HepG2 (cell line): Measurements from ENCODE around the gene LRP1B. TPM values are rescaled to one million over a fixed set of nuclear protein-coding genes. Genes with fewer than 3 reads are reported as not detected.

Experiments used
- ATAC-seq: fragments of 200-7000 bp; cut with Tn5 transposase; 3 replicates; pipeline ENCODE4 v1.9.1; 2020; ENCODE audit warnings: mild to moderate bottlenecking, moderate library complexity
- BruUV-seq: library from RNA; stranded (reverse); fragments of 400-500 nt; replicated peaks from 2 replicates; lab custom pipeline; 2021; lab: Mats Ljungman, UMichigan
- CTCF ChIA-PET: fragments of 300-600 bp; formaldehyde crosslinking; extraction: SDS; loops from one replicate; lab custom pipeline; 2021; ENCODE audit warnings: low total read pairs, inconsistent platforms, low intra/inter-chr PET ratio; lab: Yijun Ruan, JAX
- POLR2A ChIA-PET: fragments of 350-600 bp; sonication (Branson Sonifier 250); formaldehyde crosslinking; loops from one replicate; lab custom pipeline; 2020; ENCODE audit warnings: antibody characterized with exemption, inconsistent platforms; lab: Yijun Ruan, JAX
- DNase-seq: peaks from one replicate; pipeline ENCODE4 v3.0.0-alpha.2; 2015; ENCODE audit warnings: low spot score
- FAIRE-seq: peaks from 3 replicates; lab custom pipeline; 2011; peaks lifted over from hg19 to GRCh38; lab: Jason Lieb, UNC
- H2AFZ ChIP-seq: one replicate; pipeline ENCODE4 v1.6.1; 2011; ENCODE audit warnings: low read length, inconsistent platforms
- H3K27ac ChIP-seq: fragments of 300-600 bp; 3 replicates; pipeline ENCODE4 v1.8.0; 2011; ENCODE audit warnings: mixed run types, mild to moderate bottlenecking, mixed read lengths, low read length, inconsistent platforms; ENCODE audit not compliant: insufficient read depth; ENCODE audit errors: extremely low read length
- H3K27me3 ChIP-seq, 2 experiments: fragments of 200-600 bp in 1 of 2; 2 replicates in 1 of 2; 3 replicates in 1 of 2; pipeline versions ENCODE4 v1.6.0 to v1.8.0; 2011; ENCODE audit warnings: low read length in 2 of 2, mild to moderate bottlenecking in 2 of 2, moderate library complexity in 2 of 2, inconsistent platforms in 1 of 2; ENCODE audit not compliant: insufficient read depth in 2 of 2, control insufficient read depth in 1 of 2
- H3K36me3 ChIP-seq, 2 experiments: fragments of 200-600 bp in 1 of 2; replicated peaks in 1 of 2; 2 replicates in 1 of 2; 3 replicates in 1 of 2; pipeline versions ENCODE4 v1.5.1 to v1.8.0; 2011; ENCODE audit warnings: low read length in 2 of 2, inconsistent platforms in 1 of 2; ENCODE audit not compliant: insufficient read depth in 2 of 2, control insufficient read depth in 1 of 2
- H3K4me1 ChIP-seq: 2 replicates; pipeline ENCODE4 v1.5.1; 2012; ENCODE audit warnings: low read length, inconsistent platforms; ENCODE audit not compliant: insufficient read depth
- H3K4me2 ChIP-seq: 2 replicates; pipeline ENCODE4 v1.6.0; 2011; ENCODE audit warnings: low read depth, low read length, inconsistent platforms
- H3K4me3 ChIP-seq, 3 experiments: fragments of 200-600 bp in 1 of 3; sonication (generic), shearing (Covaris generic) in 1 of 3; replicated peaks in 1 of 3; 2 replicates each; pipeline ENCODE4 v1.5.1; 2011 to 2016; ENCODE audit warnings: low read length in 3 of 3, inconsistent platforms in 2 of 3, low read depth in 2 of 3, mild to moderate bottlenecking in 2 of 3, control low read depth in 1 of 3, mixed read lengths in 1 of 3; ENCODE audit not compliant: insufficient read depth in 1 of 3
- H3K79me2 ChIP-seq: one replicate; pipeline ENCODE4 v1.6.1; 2011; ENCODE audit warnings: low read length, inconsistent platforms; ENCODE audit not compliant: insufficient read depth
- H3K9ac ChIP-seq: 2 replicates; pipeline ENCODE4 v1.6.0; 2011; ENCODE audit warnings: mild to moderate bottlenecking, low read depth, low read length, inconsistent platforms; ENCODE audit not compliant: insufficient read depth
- H3K9me3 ChIP-seq: 2 replicates; pipeline ENCODE4 v1.5.1; 2012; ENCODE audit warnings: mild to moderate bottlenecking, low read length
- H4K20me1 ChIP-seq: 2 replicates; pipeline ENCODE4 v1.6.0; 2011; ENCODE audit warnings: inconsistent platforms, mild to moderate bottlenecking, low read length, moderate library complexity; ENCODE audit not compliant: insufficient read depth
- HOXA3 ChIP-seq: sonication (generic); formaldehyde crosslinking; IDR thresholded peaks from 2 replicates; pipeline ENCODE4 v1.5.0; 2020; ENCODE audit warnings: missing genetic modification reagents
- WGBS: methylation state at CpG from one replicate; pipeline ENCODE4 v1.1.6; 2017; ENCODE audit warnings: low lambda C conversion rate; 5-methylcytosine and 5-hydroxymethylcytosine counted together
- in situ Hi-C: cut with HindIII; loops from 2 replicates; pipeline ENCODE4 v1.10.0; 2017; ENCODE audit warnings: low pct_unique_long_range_greater_than_20kb; ENCODE audit not compliant: extremely low pct_ligation_motif_present
- intact Hi-C: fragments of 100-400 bp; cut with micrococcal nuclease; formaldehyde crosslinking; loops from one replicate; pipeline ENCODE4 v1.10.0; 2022; ENCODE audit not compliant: unreplicated experiment
- polyA plus RNA-seq, 8 experiments: library from polyadenylated mRNA; depleted of rRNA in 3 of 8; stranded (reverse) in 7 of 8; unstranded in 1 of 8; fragments of >200 nt; fragmentation: Illumina TruSeq in 4 of 8; extraction: Trizol in 4 of 8; gene quantifications; 2 replicates each; pipeline versions ENCODE4 v1.2.1 to v1.2.3, GENCODE V29; 2011 to 2016; ENCODE audit warnings: low read depth in 4 of 8, missing spikeins in 1 of 8, mixed read lengths in 1 of 8; ENCODE audit not compliant: insufficient read depth in 1 of 8
- total RNA-seq, 5 experiments: library from RNA; depleted of rRNA; stranded (reverse); fragments of >200 nt; fragmentation: Illumina TruSeq; extraction: Trizol; gene quantifications; 2 replicates each; pipeline ENCODE4 v1.2.3, GENCODE V29; 2016; ENCODE audit warnings: low read depth in 1 of 5
- TF ChIP-seq, protein P1 (sequence below): sonication (generic); formaldehyde crosslinking; IDR thresholded peaks from 2 replicates; pipeline ENCODE4 v1.9.0; 2021; ENCODE audit warnings: missing genetic modification reagents, mild to moderate bottlenecking, borderline replicate concordance
- TF ChIP-seq, protein P2 (sequence below): sonication (generic); formaldehyde crosslinking; IDR thresholded peaks from 2 replicates; pipeline ENCODE4 v1.4.0; 2020; ENCODE audit warnings: missing genetic modification reagents, mild to moderate bottlenecking, borderline replicate concordance
- TF ChIP-seq, protein P3 (sequence below): sonication (generic); formaldehyde crosslinking; IDR thresholded peaks from 2 replicates; pipeline ENCODE4 v1.4.0; 2020; ENCODE audit warnings: low read depth, missing genetic modification reagents

LRP1B gene
- total and polyA plus RNA-seq, 2 of the 13 experiments (the other 11 are each of a cell fraction or from before 2014, with no cell fraction given): 0.04 TPM; not detected in 1

DNA sequence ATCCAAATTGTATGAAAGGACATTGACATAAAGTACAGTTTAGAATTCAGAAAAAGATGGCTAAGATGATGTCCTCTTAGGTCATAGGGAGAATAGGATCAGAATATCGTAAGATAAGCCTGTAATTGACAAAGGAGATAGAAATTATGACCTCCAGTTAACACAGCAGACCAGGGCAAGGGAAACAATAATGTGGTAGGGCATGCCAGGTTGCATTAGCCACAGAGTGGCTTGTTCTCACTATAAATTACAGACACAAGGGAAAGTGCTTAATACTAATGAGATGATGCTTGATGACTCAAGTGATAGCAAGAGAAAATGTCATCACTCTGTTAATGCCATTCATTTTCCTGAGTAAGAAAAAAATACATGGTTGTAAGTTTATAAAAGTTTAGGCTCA lies 48.9 kb upstream of the LRP1B start:
- FAIRE-seq: no peak
- H3K27me3 ChIP-seq: no peaks in the 10 kb centered on the region

More for the DNA sequence above, 48.9 kb upstream of the LRP1B start:
- BruUV-seq: no TSS peak
- Histone ChIP-seq H2AFZ (no peak overlapping the region), H4K20me1 (no peaks in the 10 kb centered on the region), H3K27ac (no peak overlapping the region), H3K4me1 (no peaks in the 10 kb centered on the region), H3K9me3 (no peaks in the 10 kb centered on the region), H3K36me3 (no peaks in the 10 kb centered on the region), H3K4me2 (no peak overlapping the region), H3K4me3 (no peak overlapping the region), H3K79me2 (no peaks in the 10 kb centered on the region), H3K9ac (no peak overlapping the region)
- intact Hi-C loops: no loop called here
- no peak for DNase-seq
- in situ Hi-C loops: no loop called here
- ChIA-PET POLR2A (no interaction called here), CTCF (no interaction called here)
- TF ChIP-seq HOXA3 (CRISPR knock-in tag): no peak
- TF ChIP-seq, protein P1, sequence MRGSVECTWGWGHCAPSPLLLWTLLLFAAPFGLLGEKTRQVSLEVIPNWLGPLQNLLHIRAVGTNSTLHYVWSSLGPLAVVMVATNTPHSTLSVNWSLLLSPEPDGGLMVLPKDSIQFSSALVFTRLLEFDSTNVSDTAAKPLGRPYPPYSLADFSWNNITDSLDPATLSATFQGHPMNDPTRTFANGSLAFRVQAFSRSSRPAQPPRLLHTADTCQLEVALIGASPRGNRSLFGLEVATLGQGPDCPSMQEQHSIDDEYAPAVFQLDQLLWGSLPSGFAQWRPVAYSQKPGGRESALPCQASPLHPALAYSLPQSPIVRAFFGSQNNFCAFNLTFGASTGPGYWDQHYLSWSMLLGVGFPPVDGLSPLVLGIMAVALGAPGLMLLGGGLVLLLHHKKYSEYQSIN (CRISPR knock-in tag): no peak
- TF ChIP-seq, protein P2, sequence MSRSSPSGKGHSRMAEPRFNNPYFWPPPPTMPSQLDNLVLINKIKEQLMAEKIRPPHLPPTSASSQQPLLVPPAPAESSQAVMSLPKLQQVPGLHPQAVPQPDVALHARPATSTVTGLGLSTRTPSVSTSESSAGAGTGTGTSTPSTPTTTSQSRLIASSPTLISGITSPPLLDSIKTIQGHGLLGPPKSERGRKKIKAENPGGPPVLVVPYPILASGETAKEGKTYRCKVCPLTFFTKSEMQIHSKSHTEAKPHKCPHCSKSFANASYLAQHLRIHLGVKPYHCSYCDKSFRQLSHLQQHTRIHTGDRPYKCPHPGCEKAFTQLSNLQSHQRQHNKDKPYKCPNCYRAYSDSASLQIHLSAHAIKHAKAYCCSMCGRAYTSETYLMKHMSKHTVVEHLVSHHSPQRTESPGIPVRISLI (CRISPR knock-in tag): no peak
- TF ChIP-seq, protein P3, sequence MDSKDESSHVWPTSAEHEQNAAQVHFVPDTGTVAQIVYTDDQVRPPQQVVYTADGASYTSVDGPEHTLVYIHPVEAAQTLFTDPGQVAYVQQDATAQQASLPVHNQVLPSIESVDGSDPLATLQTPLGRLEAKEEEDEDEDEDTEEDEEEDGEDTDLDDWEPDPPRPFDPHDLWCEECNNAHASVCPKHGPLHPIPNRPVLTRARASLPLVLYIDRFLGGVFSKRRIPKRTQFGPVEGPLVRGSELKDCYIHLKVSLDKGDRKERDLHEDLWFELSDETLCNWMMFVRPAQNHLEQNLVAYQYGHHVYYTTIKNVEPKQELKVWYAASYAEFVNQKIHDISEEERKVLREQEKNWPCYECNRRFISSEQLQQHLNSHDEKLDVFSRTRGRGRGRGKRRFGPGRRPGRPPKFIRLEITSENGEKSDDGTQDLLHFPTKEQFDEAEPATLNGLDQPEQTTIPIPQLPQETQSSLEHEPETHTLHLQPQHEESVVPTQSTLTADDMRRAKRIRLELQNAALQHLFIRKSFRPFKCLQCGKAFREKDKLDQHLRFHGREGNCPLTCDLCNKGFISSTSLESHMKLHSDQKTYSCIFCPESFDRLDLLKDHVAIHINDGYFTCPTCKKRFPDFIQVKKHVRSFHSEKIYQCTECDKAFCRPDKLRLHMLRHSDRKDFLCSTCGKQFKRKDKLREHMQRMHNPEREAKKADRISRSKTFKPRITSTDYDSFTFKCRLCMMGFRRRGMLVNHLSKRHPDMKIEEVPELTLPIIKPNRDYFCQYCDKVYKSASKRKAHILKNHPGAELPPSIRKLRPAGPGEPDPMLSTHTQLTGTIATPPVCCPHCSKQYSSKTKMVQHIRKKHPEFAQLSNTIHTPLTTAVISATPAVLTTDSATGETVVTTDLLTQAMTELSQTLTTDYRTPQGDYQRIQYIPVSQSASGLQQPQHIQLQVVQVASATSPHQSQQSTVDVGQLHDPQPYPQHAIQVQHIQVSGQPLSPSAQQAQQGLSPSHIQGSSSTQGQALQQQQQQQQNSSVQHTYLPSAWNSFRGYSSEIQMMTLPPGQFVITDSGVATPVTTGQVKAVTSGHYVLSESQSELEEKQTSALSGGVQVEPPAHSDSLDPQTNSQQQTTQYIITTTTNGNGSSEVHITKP (CRISPR knock-in tag): no peak
- 0% methylated on average over 1 of the region's 1 CpG for WGBS
- no peak for ATAC-seq
